ENCODE results near the gene EVL.
A peak's percentile ranks its signal among the peaks of the same experiment; 100 is the strongest.

EVL gene

GRCh38 chr14:100086361-100086760 is 21.1 kb downstream of the EVL start:
- DNase-seq, result no peak

DNA sequence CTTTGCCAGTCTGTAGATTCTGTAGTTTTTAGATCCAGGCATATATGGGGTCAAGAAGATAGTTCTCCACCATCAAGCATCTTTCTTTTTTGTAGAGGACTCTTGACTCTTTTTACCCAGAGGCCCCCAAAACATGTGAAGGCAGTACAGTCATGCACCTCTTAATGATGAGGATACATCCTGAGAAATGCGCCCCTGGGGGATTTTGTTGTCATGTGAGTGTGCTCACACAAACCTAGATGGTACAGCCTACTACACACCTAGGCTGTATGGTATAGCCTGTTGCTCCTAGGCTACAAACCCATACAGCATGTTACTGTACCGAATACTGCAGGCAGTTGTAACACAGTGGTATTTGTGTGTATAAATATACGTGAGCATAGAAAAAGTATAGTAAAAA is 23.0 kb downstream of the EVL start:
- no peak for DNase-seq

DNA sequence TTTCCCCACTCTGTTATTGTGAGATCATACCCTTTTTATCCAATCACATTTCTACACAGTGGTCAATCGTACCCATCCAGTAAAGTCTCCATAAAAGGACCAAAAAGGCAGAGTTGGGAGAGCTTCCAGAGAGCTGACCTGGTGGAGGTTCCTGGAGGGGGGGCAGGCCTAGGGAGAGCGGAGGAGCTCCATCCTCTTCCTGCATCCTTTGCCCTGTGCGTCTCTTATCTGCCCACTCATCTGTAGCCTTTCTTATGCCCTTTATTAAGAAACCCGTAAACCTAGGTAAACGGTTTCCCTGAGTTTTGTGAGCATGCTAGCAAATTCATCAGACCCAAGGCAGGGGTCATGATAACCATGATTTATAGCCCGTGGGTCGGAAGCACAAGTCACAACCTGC is 26.2 kb downstream of the EVL start:
- DNase-seq, result no peak

DNA sequence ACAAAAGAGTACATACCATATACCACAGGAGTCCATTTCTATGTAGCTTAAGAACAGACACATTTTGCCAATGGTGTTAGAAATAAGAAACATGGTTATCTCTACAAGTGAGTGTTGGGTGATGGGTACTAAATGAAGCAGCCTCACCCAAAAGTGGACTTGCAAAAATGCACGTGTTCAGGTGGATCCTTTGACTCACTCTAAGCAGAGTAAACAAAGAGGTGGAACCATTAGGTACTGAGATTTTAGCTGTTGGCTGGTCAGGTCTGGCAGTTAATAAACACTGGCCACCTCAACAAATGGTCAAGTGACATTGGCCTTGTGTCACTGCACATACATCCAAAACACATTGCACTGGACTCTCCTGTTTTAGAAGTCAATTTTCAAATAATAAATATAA is 27.6 kb downstream of the EVL start:
- no peak for DNase-seq

GRCh38 chr14:100093319-100093718 is 28.1 kb downstream of the EVL start:
- no peak for DNase-seq

DNA sequence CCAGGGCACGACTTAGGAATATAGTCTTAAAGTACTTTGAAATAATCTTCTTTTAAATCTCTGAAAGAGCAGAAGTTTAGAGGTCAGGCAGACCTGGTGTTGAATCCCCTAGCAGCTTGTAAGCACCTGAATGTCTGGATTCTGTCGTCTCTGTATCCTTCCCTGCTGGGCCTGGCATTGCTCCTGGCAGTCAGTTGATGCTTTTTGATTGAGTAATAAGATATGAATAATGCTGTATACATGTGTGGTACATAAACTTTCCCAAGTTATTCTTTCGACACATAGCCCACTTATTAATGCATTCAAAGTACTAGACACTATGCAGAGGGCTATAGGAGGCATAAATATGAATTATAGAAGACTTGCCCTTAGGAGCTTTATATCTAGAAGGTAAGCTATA is 31.4 kb downstream of the EVL start:
- DNase-seq, result no peak

DNA sequence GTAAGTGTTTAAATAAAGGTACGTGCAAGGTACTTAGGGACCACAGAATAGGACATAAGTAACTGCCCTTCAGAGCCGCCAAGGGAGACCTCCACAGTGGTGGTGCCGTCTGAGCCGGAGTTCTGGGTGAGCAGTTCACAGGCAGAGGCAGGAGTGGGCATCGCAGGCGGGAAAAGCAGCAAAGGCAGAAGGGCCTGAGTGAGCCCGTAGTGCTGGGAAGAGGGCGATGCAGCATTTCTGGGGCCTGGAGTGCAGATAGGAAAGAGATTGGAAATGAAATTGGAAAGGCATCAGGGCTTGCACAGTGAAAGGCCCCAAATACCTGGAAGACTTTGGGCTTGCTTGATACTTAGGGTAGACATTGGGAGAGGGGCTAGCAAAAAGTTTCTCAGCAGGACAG is 32.9 kb downstream of the EVL start:
- no peak for DNase-seq

GRCh38 chr14:100100032-100100703 is 34.9 kb downstream of the EVL start:
- no peak for DNase-seq

GRCh38 chr14:100102156-100102785 is 37.0 kb downstream of the EVL start:
- DNase-seq, result no peak

DNA sequence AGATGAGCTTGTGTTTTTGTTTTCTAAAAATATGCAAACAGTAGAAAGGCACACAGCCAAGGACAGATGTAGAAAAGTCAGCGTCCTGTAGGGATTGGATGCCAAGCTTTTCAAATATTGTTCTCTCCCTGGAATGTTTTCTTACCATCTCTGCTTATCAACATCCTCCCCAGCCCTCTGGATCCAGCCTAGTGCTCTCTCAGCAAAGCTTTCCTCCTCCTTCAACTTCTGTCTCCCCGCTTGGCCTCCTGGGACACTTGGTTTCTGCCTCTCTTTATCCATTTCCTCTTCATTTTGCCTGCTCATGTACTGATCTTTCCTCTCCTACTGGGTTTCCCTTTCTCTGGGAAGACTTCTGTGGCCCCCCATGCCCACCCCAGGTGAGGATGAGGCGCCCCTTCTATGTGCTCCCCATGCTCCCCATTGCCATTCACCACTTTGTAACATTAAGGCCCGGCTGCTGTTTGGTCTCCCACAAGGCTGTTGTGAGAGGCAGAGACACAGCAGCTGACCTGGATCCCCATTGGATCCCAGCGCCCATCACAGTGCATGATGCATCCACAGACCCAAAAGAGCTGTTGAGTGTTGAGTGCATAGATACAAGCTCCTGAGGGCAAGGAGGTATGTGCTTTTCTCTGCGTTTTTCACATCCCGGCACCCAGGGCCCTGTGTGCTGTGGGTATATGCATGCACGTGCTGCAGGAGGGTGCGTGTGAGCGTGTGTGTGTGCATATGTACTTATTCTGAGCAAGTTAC is 38.2 kb downstream of the EVL start:
- no peak for DNase-seq

- DNase-seq, result no peak
Measured at GRCh38 chr14:100104006-100104352, 38.8 kb downstream of the EVL start.

- no peak for DNase-seq
Measured at GRCh38 chr14:100104523-100105300, 39.5 kb downstream of the EVL start.

DNA sequence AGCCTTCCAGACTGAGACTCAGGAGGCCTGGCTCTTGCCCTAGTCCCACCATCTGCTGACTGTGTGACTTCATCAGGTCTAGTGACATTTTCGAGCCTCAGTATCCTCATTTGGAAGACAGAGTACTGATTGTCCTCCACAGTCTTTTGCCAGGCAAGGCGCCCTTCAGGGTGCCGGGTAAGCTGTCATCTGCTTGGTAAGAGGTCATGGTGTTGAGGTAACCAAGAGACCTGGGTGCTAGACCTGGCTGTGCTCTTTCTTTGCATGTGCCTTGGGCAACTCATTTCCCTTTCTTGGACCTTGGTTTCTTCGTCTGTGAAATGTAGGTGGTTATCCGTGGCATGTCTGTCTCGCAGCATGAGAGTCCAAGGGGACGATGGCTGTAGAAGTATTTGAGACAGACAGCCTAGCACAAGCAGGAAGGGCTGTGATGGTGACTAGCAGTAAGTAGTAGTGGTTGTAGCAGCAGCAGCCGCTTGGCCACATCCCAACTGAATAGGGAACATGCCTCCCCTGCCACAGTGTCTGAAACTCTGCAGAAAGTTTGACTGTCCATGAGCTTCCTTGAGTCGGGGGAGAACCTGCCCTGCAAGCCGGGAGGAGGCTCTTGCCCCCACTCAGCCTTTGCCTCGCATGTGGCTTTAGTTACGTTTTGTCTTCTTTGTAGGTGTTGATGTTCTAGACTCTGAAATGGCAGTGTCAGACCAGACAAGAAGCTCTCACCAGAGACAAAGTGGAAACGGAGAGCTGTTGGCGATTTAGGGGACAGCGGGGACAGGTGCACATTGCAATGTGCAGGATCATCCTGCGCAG is 40.3 kb downstream of the EVL start:
- DNase-seq, result no peak

- DNase-seq, result no peak
Measured at GRCh38 chr14:100106250-100107112, 41.3 kb downstream of the EVL start.

DNA sequence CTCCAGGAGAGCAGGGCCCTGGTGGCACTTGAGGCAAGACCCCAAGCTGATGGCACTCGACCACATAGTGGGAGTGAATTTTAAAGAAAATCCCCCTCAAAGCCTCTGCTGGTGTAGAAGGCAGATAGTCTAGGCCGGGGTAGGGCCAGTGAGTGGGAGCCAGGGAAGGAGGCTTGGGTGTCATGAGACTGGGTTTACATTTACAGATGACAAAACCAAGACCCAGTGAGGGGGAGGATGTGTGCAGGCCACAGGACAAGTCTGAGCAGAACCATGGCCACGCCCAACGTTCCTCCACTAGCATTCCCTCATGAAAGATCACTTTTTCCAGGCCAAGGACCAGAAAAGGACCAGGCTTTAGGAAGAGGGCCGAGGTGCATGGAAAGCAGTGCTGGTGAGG is 42.0 kb downstream of the EVL start:
- DNase-seq, result no peak

- peak; percentile 47 to 52 for DNase-seq
Measured at GRCh38 chr14:100108042-100108825, 43.0 kb downstream of the EVL start.

GRCh38 chr14:100108840-100109593 is 43.8 kb downstream of the EVL start:
- DNase-seq, result no peak

DNA sequence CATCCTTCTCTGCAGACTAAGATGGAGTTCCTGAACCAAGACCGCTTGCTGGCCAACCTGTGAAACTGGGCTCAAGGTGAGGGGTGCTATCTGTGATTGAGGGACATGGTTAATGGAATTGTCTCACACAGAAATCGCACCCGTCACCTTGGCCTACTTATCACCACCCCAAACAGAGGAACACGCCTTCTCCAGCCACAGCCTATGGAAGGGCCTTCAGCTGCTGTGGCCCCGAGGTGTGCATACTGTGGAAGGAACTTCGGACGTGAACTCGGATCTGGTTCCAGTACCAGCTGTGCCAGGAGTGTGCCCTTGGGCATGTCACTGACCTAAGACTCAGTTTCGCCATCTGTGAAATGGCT is 44.4 kb downstream of the EVL start:
- no peak for DNase-seq

- DNase-seq, result no peak
Measured at GRCh38 chr14:100110816-100111215, 45.6 kb downstream of the EVL start.

All from NCI-H1930 (cell line).